Stimulated activated naive CD8-positive, alpha-beta T cell treated with anti-CD3 and anti-CD28 coated beads, Interleukin-15, amount 100 ng/mL, for 72 hours (primary cell): ENCODE measurements around the gene SLC38A4.

Source experiments
- ATAC-seq: fragments of 150-1000 bp; cut with Tn5 transposase; 2 replicates; pipeline ENCODE4 v1.10.0; 2021; ENCODE audit warnings: mild to moderate bottlenecking, moderate library complexity
- DNase-seq, 2 donors: peaks; one replicate each; pipeline ENCODE4 v3.0.0; 2021 to 2022
- H3K27ac Mint-ChIP-seq, 2 donors: one replicate each; pipeline ENCODE4 v1.8.0; 2022; ENCODE audit warnings: mild to moderate bottlenecking in 2 of 2, mixed read lengths in 2 of 2, moderate library complexity in 2 of 2
- H3K27me3 Mint-ChIP-seq: one replicate; pipeline ENCODE4 v1.8.0; 2022; ENCODE audit warnings: mixed read lengths
- H3K4me1 Mint-ChIP-seq: one replicate; pipeline ENCODE4 v1.8.0; 2022; ENCODE audit warnings: mild to moderate bottlenecking, mixed read lengths
- H3K4me3 Mint-ChIP-seq, 2 donors: one replicate each; pipeline ENCODE4 v1.8.0; 2022; ENCODE audit warnings: mild to moderate bottlenecking in 2 of 2, mixed read lengths in 2 of 2, moderate library complexity in 1 of 2
- H3K9me3 Mint-ChIP-seq, 2 donors: one replicate each; pipeline ENCODE4 v1.8.0; 2022; ENCODE audit warnings: mixed read lengths in 2 of 2

Gene SLC38A4

GRCh38 chr12:46717868-46718267 lies 107.9 kb downstream of the SLC38A4 start:
- no peaks in the 10 kb centered on the region for H3K4me1 Mint-ChIP-seq
- DNase-seq (no peak), ATAC-seq (no peak)
- H3K9me3 Mint-ChIP-seq = peaks cover 12 to 24% of the 10 kb centered on the region in 2 donors
- H3K27me3 Mint-ChIP-seq = no peaks in the 10 kb centered on the region
- H3K27ac Mint-ChIP-seq = no peak overlapping the region
- no peak overlapping the region for H3K4me3 Mint-ChIP-seq

GRCh38 chr12:46717159-46717558 lies 108.6 kb downstream of the SLC38A4 start:
- ATAC-seq (no peak), DNase-seq (no peak)
- Mint-ChIP-seq H3K27me3 (no peaks in the 10 kb centered on the region), H3K4me3 (no peak overlapping the region), H3K4me1 (no peaks in the 10 kb centered on the region), H3K9me3 (peaks cover 12 to 24% of the 10 kb centered on the region in 2 donors), H3K27ac (no peak overlapping the region)
